HFFc6 (cell line): ENCODE measurements around the gene INSYN2B. TPM values are rescaled to one million over a fixed set of nuclear protein-coding genes. Genes with fewer than 3 reads are reported as not detected.

Experiments
- DNase-seq: peaks from one replicate; pipeline ENCODE4 v3.0.0-alpha.2; 2018
- H3K27ac Mint-ChIP-seq: 2 replicates; pipeline ENCODE4 v1.8.0; 2020; ENCODE audit warnings: mild to moderate bottlenecking, mixed read lengths
- H3K27me3 Mint-ChIP-seq: 2 replicates; pipeline ENCODE4 v1.8.0; 2021; ENCODE audit warnings: mild to moderate bottlenecking, moderate library complexity, mixed read lengths; ENCODE audit not compliant: insufficient read depth
- H3K36me3 Mint-ChIP-seq: 2 replicates; pipeline ENCODE4 v1.8.0; 2021; ENCODE audit warnings: low read depth, mixed read lengths
- H3K4me1 Mint-ChIP-seq: 2 replicates; pipeline ENCODE4 v1.8.0; 2020; ENCODE audit warnings: low read depth, mixed read lengths
- H3K4me3 Mint-ChIP-seq: 2 replicates; pipeline ENCODE4 v1.8.0; 2020; ENCODE audit warnings: mild to moderate bottlenecking, moderate library complexity, mixed read lengths
- H3K9me3 Mint-ChIP-seq: 2 replicates; pipeline ENCODE4 v1.8.0; 2020; ENCODE audit warnings: mild to moderate bottlenecking, mixed read lengths
- CTCF ChIP-seq: fragments of 200-600 bp; sonication (generic); IDR thresholded peaks from 2 replicates; pipeline ENCODE4 v1.5.0; 2021; ENCODE audit warnings: antibody characterized with exemption, mild to moderate bottlenecking
- total RNA-seq, 6 experiments: library from RNA; stranded (reverse); fragmentation: NEBNext Ultra II Directional; extraction: Animal tissue kit (Norgen Biotek cat#: 25700); gene quantifications; 2 replicates in 1 of 6; 3 replicates in 5 of 6; pipeline ENCODE4 v1.2.3, GENCODE V29; 2021

Gene INSYN2B
- total RNA-seq, 6 experiments from 2014 or later, result 13.7 to 17.4 (median 16.0) TPM

GRCh38 chr5:169999621-170000020 lies 19.3 kb upstream of the INSYN2B start:
- H3K9me3 Mint-ChIP-seq, result no peaks in the 10 kb centered on the region
- no peak for TF ChIP-seq CTCF
- peaks cover 3% of the 10 kb centered on the region for H3K27me3 Mint-ChIP-seq

DNA sequence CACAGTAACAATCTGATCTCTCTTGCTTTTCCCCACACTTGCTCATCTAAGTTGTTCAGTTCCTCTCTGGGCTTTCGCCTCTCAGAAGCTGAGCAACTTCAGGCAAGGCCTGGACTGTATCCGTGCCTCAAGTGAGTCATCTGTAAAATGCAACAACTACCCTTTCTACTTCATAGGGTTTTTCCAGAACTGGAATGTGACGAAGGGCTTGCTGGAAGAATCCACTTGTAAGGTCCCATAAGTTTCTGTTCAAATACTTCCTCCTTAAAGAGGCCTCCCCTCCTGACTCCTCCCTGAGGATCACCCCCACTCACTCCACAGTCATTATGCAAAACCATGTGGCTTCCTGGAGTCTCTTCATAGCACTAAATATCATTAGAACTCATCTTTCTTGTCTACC lies 17.5 kb upstream of the INSYN2B start:
- peaks cover 9% of the 10 kb centered on the region for H3K27me3 Mint-ChIP-seq
- no peaks in the 10 kb centered on the region for H3K9me3 Mint-ChIP-seq
- TF ChIP-seq CTCF, result no peak
- H3K27ac Mint-ChIP-seq, result no peak overlapping the region
- no peak for DNase-seq
- H3K4me3 Mint-ChIP-seq, result no peak overlapping the region
- no peaks in the 10 kb centered on the region for H3K4me1 Mint-ChIP-seq
- no peaks in the 10 kb centered on the region for H3K36me3 Mint-ChIP-seq

More at GRCh38 chr5:169999621-170000020, 19.3 kb upstream of the INSYN2B start:
- H3K4me3 Mint-ChIP-seq, result no peak overlapping the region
- no peaks in the 10 kb centered on the region for H3K4me1 Mint-ChIP-seq
- no peak for DNase-seq
- no peak overlapping the region for H3K27ac Mint-ChIP-seq
- H3K36me3 Mint-ChIP-seq, result no peaks in the 10 kb centered on the region

GRCh38 chr5:169993485-169993790 lies 13.1 kb upstream of the INSYN2B start:
- H3K36me3 Mint-ChIP-seq, result no peaks in the 10 kb centered on the region
- no peaks in the 10 kb centered on the region for H3K9me3 Mint-ChIP-seq
- TF ChIP-seq CTCF, result no peak
- H3K4me1 Mint-ChIP-seq, result peaks cover 7% of the 10 kb centered on the region
- no peak overlapping the region for H3K4me3 Mint-ChIP-seq
- H3K27ac Mint-ChIP-seq, result no peak overlapping the region
- DNase-seq, result no peak
- H3K27me3 Mint-ChIP-seq, result peaks cover 9% of the 10 kb centered on the region

DNA sequence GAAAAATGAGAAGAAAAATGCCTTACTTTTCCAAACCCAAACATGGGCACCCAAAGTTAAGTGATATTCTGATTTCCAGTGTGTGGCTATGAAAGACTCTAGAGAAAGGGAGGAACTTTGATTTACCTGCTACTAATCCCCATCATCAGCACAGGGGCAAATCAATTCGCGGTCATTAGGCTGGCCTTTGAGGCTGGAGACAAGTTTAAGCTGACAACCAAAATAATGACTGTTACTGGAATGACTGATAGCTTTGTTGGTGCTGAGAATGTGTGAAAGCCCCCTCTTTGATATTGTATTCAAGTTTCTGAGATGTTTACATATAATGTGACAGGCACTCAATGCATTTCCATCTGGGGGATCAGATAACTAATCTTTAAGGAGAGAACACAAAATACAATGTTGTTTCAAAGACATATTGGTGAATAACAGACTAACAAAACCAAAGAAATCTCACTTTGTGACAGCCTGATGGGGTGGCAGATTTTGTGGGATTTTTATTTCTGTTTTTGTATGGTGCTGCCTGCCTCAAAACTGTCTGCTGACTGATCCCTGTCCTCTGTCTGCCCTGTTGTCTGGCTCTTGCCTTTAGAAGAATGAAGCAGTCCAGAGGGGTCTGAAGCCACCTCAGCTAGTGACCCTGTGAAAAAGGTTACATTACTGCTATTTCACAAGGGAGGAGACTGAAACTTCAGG lies 12.6 kb upstream of the INSYN2B start:
- Mint-ChIP-seq H3K27ac (no peak overlapping the region), H3K27me3 (peaks cover 9% of the 10 kb centered on the region), H3K9me3 (no peaks in the 10 kb centered on the region), H3K4me1 (peaks cover 7% of the 10 kb centered on the region), H3K36me3 (no peaks in the 10 kb centered on the region), H3K4me3 (no peak overlapping the region)
- no peak for TF ChIP-seq CTCF
- no peak for DNase-seq

GRCh38 chr5:169991115-169991869 lies 11.0 kb upstream of the INSYN2B start:
- no peak overlapping the region for H3K27ac Mint-ChIP-seq

More at GRCh38 chr5:169991115-169991869, 11.0 kb upstream of the INSYN2B start:
- TF ChIP-seq CTCF, result no peak
- DNase-seq, result no peak
- H3K9me3 Mint-ChIP-seq, result no peaks in the 10 kb centered on the region
- H3K4me1 Mint-ChIP-seq, result peaks cover 7% of the 10 kb centered on the region
- no peak overlapping the region for H3K4me3 Mint-ChIP-seq
- no peaks in the 10 kb centered on the region for H3K36me3 Mint-ChIP-seq
- H3K27me3 Mint-ChIP-seq, result peaks cover 9% of the 10 kb centered on the region
